ENCODE results near the gene NEK11.

- TF ChIP-seq EZH2 (IDR thresholded peaks at IDR 0.05; ENCODE audit: borderline replicate concordance, low read depth, low read length, severe bottlenecking) = no peak
- TF ChIP-seq, protein P1, sequence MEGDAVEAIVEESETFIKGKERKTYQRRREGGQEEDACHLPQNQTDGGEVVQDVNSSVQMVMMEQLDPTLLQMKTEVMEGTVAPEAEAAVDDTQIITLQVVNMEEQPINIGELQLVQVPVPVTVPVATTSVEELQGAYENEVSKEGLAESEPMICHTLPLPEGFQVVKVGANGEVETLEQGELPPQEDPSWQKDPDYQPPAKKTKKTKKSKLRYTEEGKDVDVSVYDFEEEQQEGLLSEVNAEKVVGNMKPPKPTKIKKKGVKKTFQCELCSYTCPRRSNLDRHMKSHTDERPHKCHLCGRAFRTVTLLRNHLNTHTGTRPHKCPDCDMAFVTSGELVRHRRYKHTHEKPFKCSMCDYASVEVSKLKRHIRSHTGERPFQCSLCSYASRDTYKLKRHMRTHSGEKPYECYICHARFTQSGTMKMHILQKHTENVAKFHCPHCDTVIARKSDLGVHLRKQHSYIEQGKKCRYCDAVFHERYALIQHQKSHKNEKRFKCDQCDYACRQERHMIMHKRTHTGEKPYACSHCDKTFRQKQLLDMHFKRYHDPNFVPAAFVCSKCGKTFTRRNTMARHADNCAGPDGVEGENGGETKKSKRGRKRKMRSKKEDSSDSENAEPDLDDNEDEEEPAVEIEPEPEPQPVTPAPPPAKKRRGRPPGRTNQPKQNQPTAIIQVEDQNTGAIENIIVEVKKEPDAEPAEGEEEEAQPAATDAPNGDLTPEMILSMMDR (IDR thresholded peaks at IDR 0.05; ENCODE audit: borderline replicate concordance, extremely low read depth, low read length, poor library complexity, severe bottlenecking) = no peak
Measured at GRCh38 chr3:131357275-131357674, 330.6 kb downstream of the NEK11 start.

Measured in DND-41 (cell line).